H1 (cell line): ENCODE measurements around the gene ANKRD61. TPM values are rescaled to one million over a fixed set of nuclear protein-coding genes. Genes with fewer than 3 reads are reported as not detected.

Experiments used
- KDM1A ChIP-seq: fragments of 200-600, 300-600 bp; sonication (generic); IDR thresholded peaks from 2 replicates; pipeline ENCODE4 v1.7.1; 2016; ENCODE audit warnings: mild to moderate bottlenecking, low read length, borderline replicate concordance
- RFX5 ChIP-seq: IDR thresholded peaks from 2 replicates; pipeline ENCODE4 v1.6.1; 2011; ENCODE audit warnings: low read depth, low read length, improper control_type of control experiment, borderline replicate concordance
- polyA plus RNA-seq, 7 experiments: library from polyadenylated mRNA; depleted of rRNA in 3 of 7; stranded (reverse) in 5 of 7; unstranded in 2 of 7; fragments of >200 nt in 5 of 7; fragments of 200-250 nt in 2 of 7; gene quantifications; 1 replicate in 5 of 7; 2 replicates in 1 of 7; 4 replicates in 1 of 7; pipeline versions ENCODE4 v1.2.1 to v1.2.3, GENCODE V29; 2011 to 2013; ENCODE audit warnings: missing spikeins in 2 of 7, mixed read lengths in 2 of 7
- total RNA-seq: library from RNA; stranded (reverse); fragmentation: NEBNext Ultra II Directional; extraction: Animal tissue kit (Norgen Biotek cat#: 25700); gene quantifications from 2 replicates; pipeline ENCODE4 v1.2.1, GENCODE V29; 2021

The ANKRD61 gene
- total and polyA plus RNA-seq, 2 of the 8 experiments (the other 6 are each of a cell fraction or from before 2014, with no cell fraction given), result 0.23 to 0.32 TPM

GRCh38 chr7:6022707-6023106, 8.5 kb upstream of the ANKRD61 start (continued):
- TF ChIP-seq KDM1A, result no peak
- no peak for TF ChIP-seq RFX5
